Peyer's patch (tissue), 4 donors: ENCODE data around the gene PSD4.

Experiments
- POLR2A ChIP-seq, 2 donors: fragments of 450-650 bp; IDR thresholded peaks; one replicate each; pipeline ENCODE4 v1.5.1; 2017; ENCODE audit warnings: antibody characterized with exemption in 2 of 2, mild to moderate bottlenecking in 2 of 2, moderate library complexity in 2 of 2
- TF ChIP-seq, protein P1 (sequence below), 6 experiments: fragments of 450-650 bp in 4 of 6; fragments of 200-600 bp in 2 of 6; sonication (generic) in 1 of 6; IDR thresholded peaks; one replicate each; pipeline ENCODE4 v1.5.1; 2017 to 2019; ENCODE audit warnings: antibody characterized with exemption in 6 of 6, mild to moderate bottlenecking in 3 of 6, moderate library complexity in 1 of 6

DNA sequence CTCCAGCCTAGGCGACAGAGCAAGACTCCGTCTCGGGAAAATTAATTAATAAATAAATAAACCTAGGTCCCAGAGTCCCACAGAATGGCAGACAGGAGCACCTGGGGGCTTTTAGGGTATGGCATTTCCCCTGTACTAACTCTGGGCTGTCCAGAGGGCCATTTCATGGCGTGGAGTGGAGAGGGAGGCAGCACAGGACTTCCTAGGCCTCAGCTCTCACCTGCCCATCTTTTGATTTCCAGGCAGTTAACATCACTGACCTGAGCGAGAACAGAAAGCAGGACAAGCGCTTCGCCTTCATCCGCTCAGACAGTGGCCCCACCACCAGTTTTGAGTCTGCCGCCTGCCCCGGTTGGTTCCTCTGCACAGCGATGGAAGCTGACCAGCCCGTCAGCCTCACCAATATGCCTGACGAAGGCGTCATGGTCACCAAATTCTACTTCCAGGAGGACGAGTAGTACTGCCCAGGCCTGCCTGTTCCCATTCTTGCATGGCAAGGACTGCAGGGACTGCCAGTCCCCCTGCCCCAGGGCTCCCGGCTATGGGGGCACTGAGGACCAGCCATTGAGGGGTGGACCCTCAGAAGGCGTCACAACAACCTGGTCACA lies 41.3 kb upstream of the PSD4 start:
- TF ChIP-seq, protein P1, sequence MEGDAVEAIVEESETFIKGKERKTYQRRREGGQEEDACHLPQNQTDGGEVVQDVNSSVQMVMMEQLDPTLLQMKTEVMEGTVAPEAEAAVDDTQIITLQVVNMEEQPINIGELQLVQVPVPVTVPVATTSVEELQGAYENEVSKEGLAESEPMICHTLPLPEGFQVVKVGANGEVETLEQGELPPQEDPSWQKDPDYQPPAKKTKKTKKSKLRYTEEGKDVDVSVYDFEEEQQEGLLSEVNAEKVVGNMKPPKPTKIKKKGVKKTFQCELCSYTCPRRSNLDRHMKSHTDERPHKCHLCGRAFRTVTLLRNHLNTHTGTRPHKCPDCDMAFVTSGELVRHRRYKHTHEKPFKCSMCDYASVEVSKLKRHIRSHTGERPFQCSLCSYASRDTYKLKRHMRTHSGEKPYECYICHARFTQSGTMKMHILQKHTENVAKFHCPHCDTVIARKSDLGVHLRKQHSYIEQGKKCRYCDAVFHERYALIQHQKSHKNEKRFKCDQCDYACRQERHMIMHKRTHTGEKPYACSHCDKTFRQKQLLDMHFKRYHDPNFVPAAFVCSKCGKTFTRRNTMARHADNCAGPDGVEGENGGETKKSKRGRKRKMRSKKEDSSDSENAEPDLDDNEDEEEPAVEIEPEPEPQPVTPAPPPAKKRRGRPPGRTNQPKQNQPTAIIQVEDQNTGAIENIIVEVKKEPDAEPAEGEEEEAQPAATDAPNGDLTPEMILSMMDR (IDR thresholded peaks at IDR 0.05): no peak
- no peak for TF ChIP-seq POLR2A (IDR thresholded peaks at IDR 0.05)
